B cell (primary cell): ENCODE measurements around the gene FBXO15. TPM values are rescaled to one million over a fixed set of nuclear protein-coding genes. Genes with fewer than 3 reads are reported as not detected.

ENCODE experiments used
- ATAC-seq: fragments of 200-7000 bp; cut with Tn5 transposase; one replicate; pipeline ENCODE4 v1.10.0; 2021; ENCODE audit warnings: low read depth, mild to moderate bottlenecking, moderate number of reproducible peaks, moderate library complexity
- CTCF ChIA-PET: fragments of 350-600 bp; sonication (Branson Sonifier 250); formaldehyde crosslinking; loops from one replicate; lab custom pipeline; 2021; ENCODE audit warnings: antibody characterized with exemption, inconsistent platforms; lab: Charles Lee
- POLR2A ChIA-PET: fragments of 350-600 bp; sonication (Branson Sonifier 250); formaldehyde crosslinking; loops from one replicate; lab custom pipeline; 2021; ENCODE audit warnings: antibody characterized with exemption; lab: Charles Lee
- DNase-seq: peaks from one replicate; pipeline ENCODE4 v3.0.0; 2013
- H2AFZ ChIP-seq: 2 replicates; pipeline ENCODE4 v1.6.1; 2012; ENCODE audit warnings: mild to moderate bottlenecking, low read depth, low read length; ENCODE audit not compliant: insufficient read depth, poor library complexity, severe bottlenecking
- H3K27ac ChIP-seq, 2 donors: 1 replicate in 1 of 2; 2 replicates in 1 of 2; pipeline ENCODE4 v1.5.1; 2012 to 2013; ENCODE audit warnings: low read length in 2 of 2, mild to moderate bottlenecking in 2 of 2, moderate library complexity in 1 of 2
- H3K27me3 ChIP-seq, 4 experiments: fragments of 200-600 bp in 1 of 4; sonication (generic) in 1 of 4; replicated peaks in 1 of 4; 1 replicate in 2 of 4; 2 replicates in 2 of 4; pipeline versions ENCODE4 v1.6.1 to v1.7.0; 2013 to 2016; ENCODE audit warnings: low read length in 3 of 4, mild to moderate bottlenecking in 2 of 4, mixed read lengths in 1 of 4, moderate library complexity in 1 of 4; ENCODE audit not compliant: insufficient read depth in 4 of 4, control insufficient read depth in 3 of 4; ENCODE audit errors: control extremely low read depth in 1 of 4
- H3K36me3 ChIP-seq, 2 experiments: replicated peaks in 1 of 2; 1 replicate in 1 of 2; 2 replicates in 1 of 2; pipeline versions ENCODE4 v1.6.1 to v1.7.1; 2013; ENCODE audit warnings: low read length in 1 of 2; ENCODE audit not compliant: insufficient read depth in 2 of 2, control insufficient read depth in 1 of 2; ENCODE audit errors: control extremely low read depth in 1 of 2, extremely low read depth in 1 of 2
- H3K4me1 ChIP-seq, 2 donors: fragments of 200-600 bp in 1 of 2; sonication (generic) in 1 of 2; 1 replicate in 1 of 2; 2 replicates in 1 of 2; pipeline versions ENCODE4 v1.5.1 to v1.6.1; 2013 to 2017; ENCODE audit warnings: low read length in 2 of 2; ENCODE audit not compliant: control insufficient read depth in 2 of 2, insufficient read depth in 2 of 2
- H3K4me2 ChIP-seq: replicated peaks from 2 replicates; pipeline ENCODE3; 2012; ENCODE audit warnings: mild to moderate bottlenecking, low read depth, low read length; ENCODE audit not compliant: poor library complexity, severe bottlenecking
- H3K4me3 ChIP-seq, 5 experiments: fragments of 200-600 bp in 1 of 5; sonication (generic) in 1 of 5; 1 replicate in 3 of 5; 2 replicates in 2 of 5; pipeline versions ENCODE4 v1.5.1 to v1.7.0; 2011 to 2016; ENCODE audit warnings: low read length in 4 of 5, mild to moderate bottlenecking in 4 of 5, low read depth in 2 of 5, control low read depth in 1 of 5, moderate library complexity in 1 of 5; ENCODE audit not compliant: insufficient read depth in 1 of 5; ENCODE audit errors: control extremely low read depth in 1 of 5, extremely low read depth in 1 of 5
- H3K79me2 ChIP-seq: fragments of 200-600 bp; sonication (generic); one replicate; pipeline ENCODE4 v1.6.0; 2016; ENCODE audit warnings: low read length; ENCODE audit not compliant: control insufficient read depth, insufficient read depth
- H3K9ac ChIP-seq: fragments of 200-600 bp; sonication (generic); 2 replicates; pipeline ENCODE4 v1.6.1; 2017; ENCODE audit warnings: mild to moderate bottlenecking, low read length, moderate library complexity
- H3K9me3 ChIP-seq, 3 donors: one replicate each; pipeline versions ENCODE4 v1.6.1 to v1.7.1; 2013; ENCODE audit warnings: low read length in 2 of 3; ENCODE audit not compliant: control insufficient read depth in 2 of 3, insufficient read depth in 1 of 3; ENCODE audit errors: control extremely low read depth in 1 of 3
- H4K20me1 ChIP-seq: 2 replicates; pipeline ENCODE4 v1.6.0; 2012; ENCODE audit warnings: mild to moderate bottlenecking, low read length; ENCODE audit not compliant: insufficient read depth, control insufficient read depth, poor library complexity, severe bottlenecking
- H3K27ac Mint-ChIP-seq: one replicate; pipeline ENCODE4 v1.8.0; 2021; ENCODE audit warnings: mixed read lengths
- H3K27me3 Mint-ChIP-seq: one replicate; pipeline ENCODE4 v1.8.0; 2021; ENCODE audit warnings: mixed read lengths
- H3K4me1 Mint-ChIP-seq: one replicate; pipeline ENCODE4 v1.8.0; 2021; ENCODE audit warnings: mixed read lengths
- H3K4me3 Mint-ChIP-seq: one replicate; pipeline ENCODE4 v1.8.0; 2021; ENCODE audit warnings: mixed read lengths
- H3K9me3 Mint-ChIP-seq: one replicate; pipeline ENCODE4 v1.8.0; 2022; ENCODE audit warnings: mixed read lengths; ENCODE audit not compliant: insufficient read depth
- EZH2 ChIP-seq: IDR thresholded peaks from 2 replicates; pipeline ENCODE4 v1.6.1; 2012; ENCODE audit warnings: borderline replicate concordance, low read depth, mild to moderate bottlenecking, moderate library complexity, low read length; ENCODE audit not compliant: insufficient read depth, poor library complexity, severe bottlenecking
- WGBS: methylation state at CpG from one replicate; pipeline ENCODE4 v1.1.5; 2013; ENCODE audit warnings: missing lambda C conversion rate; ENCODE audit not compliant: insufficient coverage; 5-methylcytosine and 5-hydroxymethylcytosine counted together
- intact Hi-C: fragments of 100-400 bp; cut with micrococcal nuclease; formaldehyde crosslinking; loops from one replicate; pipeline ENCODE4 v1.10.0; 2022
- polyA plus RNA-seq: library from polyadenylated mRNA; depleted of rRNA; stranded (reverse); fragments of >200 nt; gene quantifications from 2 replicates; pipeline ENCODE4 v1.2.3, GENCODE V29; 2012
- total RNA-seq, 2 donors: library from RNA; stranded (reverse); fragments of 120-200 nt in 1 of 2; gene quantifications; 1 replicate in 1 of 2; 2 replicates in 1 of 2; pipeline versions ENCODE4 v1.2.3 to v1.2.4, GENCODE V29; 2013 to 2022
- TF ChIP-seq, protein P1 (sequence below): fragments of 200-600 bp; IDR thresholded peaks from one replicate; pipeline ENCODE4 v1.8.0; 2022; ENCODE audit warnings: antibody characterized with exemption, mild to moderate bottlenecking

The FBXO15 gene
- total and polyA plus RNA-seq, 2 donors (not counting 1 experiment from before 2014, with no cell fraction given): 1.6 to 4.1 TPM

DNA sequence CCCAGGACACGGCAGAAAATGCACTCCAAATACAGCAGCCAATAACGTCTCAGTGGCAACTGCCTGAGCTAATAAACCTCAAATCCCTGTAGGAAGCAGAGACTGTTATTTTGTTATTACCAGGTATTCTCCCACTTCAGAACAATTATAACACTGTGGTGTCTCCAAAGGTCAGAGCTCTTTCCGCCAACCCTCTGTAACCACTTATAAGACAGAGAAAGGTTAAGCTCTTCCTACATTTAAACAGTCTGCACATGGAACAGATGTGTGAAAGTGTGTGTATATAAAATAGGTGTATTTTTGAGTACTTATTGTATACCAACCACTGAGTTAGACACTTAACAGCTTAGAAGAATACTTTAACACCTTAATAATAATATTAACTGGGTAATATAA is 64.1 kb downstream of the FBXO15 start:
- Mint-ChIP-seq H3K4me1 (peaks cover 21% of the 10 kb centered on the region), H3K27ac (peak overlapping the region; percentile 93), H3K4me3 (no peak overlapping the region), H3K27me3 (peaks cover 4% of the 10 kb centered on the region), H3K9me3 (no peaks in the 10 kb centered on the region)
- DNase-seq (no peak), ATAC-seq (no peak)
- H3K27me3 ChIP-seq: no peaks in the 10 kb centered on the region
- H3K27ac ChIP-seq: no peak overlapping the region
- no peak overlapping the region for H3K9ac ChIP-seq
- no peaks in the 10 kb centered on the region for H4K20me1 ChIP-seq
- peak overlapping the region; percentile 77 for H2AFZ ChIP-seq
- H3K4me1 ChIP-seq: peaks cover 13 to 15% of the 10 kb centered on the region in 2 donors
- H3K4me3 ChIP-seq: no peak overlapping the region
- intact Hi-C loops: loop anchor here (2.0 kb wide), 1 partner anchor 33 kb away; no protein-coding TSS in a partner anchor
- TF ChIP-seq, protein P1, sequence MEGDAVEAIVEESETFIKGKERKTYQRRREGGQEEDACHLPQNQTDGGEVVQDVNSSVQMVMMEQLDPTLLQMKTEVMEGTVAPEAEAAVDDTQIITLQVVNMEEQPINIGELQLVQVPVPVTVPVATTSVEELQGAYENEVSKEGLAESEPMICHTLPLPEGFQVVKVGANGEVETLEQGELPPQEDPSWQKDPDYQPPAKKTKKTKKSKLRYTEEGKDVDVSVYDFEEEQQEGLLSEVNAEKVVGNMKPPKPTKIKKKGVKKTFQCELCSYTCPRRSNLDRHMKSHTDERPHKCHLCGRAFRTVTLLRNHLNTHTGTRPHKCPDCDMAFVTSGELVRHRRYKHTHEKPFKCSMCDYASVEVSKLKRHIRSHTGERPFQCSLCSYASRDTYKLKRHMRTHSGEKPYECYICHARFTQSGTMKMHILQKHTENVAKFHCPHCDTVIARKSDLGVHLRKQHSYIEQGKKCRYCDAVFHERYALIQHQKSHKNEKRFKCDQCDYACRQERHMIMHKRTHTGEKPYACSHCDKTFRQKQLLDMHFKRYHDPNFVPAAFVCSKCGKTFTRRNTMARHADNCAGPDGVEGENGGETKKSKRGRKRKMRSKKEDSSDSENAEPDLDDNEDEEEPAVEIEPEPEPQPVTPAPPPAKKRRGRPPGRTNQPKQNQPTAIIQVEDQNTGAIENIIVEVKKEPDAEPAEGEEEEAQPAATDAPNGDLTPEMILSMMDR: no peak
- no peak for TF ChIP-seq EZH2
- H3K4me2 ChIP-seq: no peak overlapping the region
- H3K9me3 ChIP-seq: no peaks in the 10 kb centered on the region
- POLR2A ChIA-PET: interaction anchor here (1.8 to 2.6 kb wide), 2 partner anchors 19 to 23 kb away, joined by 8 to 23 read pairs; no protein-coding TSS in a partner anchor
- H3K79me2 ChIP-seq: no peaks in the 10 kb centered on the region
- CTCF ChIA-PET: interaction anchor here (1.0 to 2.7 kb wide), 11 partner anchors 11 to 468 kb away, joined by 4 to 47 read pairs (median 14); no protein-coding TSS in a partner anchor
- no CpG with 5 or more reads among the region's 3 CpGs for WGBS
- H3K36me3 ChIP-seq: no peaks in the 10 kb centered on the region
